Stimulated activated CD4-positive, alpha-beta T cell treated with anti-CD3 and anti-CD28 coated beads, Interleukin-15, amount 100 ng/mL, for 24 hours (primary cell): Measurements from ENCODE around the gene CSN2.
"Not testable (repeated sequence)": the region's sequence is repeated elsewhere in the genome, so short reads cannot be mapped to it uniquely, and the experiment has no call there.

ENCODE experiments used
- DNase-seq: peaks from one replicate; pipeline ENCODE4 v3.0.0-alpha.2; 2020

CSN2 gene

GRCh38 chr4:69965628-69966027 lies at the start of gene CSN2:
Gene CSN2, minus strand, starts transcription at chr4:69965728. Its CDS starts 4,733 bp downstream, at chr4:69960995.
- no peak for DNase-seq

GRCh38 chr4:70008771-70009170 lies 43.2 kb upstream of the CSN2 start:
- no peak for DNase-seq

- no peak for DNase-seq
Observed at GRCh38 chr4:70002507-70002906, 37.0 kb upstream of the CSN2 start.

GRCh38 chr4:70000711-70001110 lies 35.2 kb upstream of the CSN2 start:
- no peak for DNase-seq

- no peak for DNase-seq
Observed at GRCh38 chr4:69999420-69999819, 33.9 kb upstream of the CSN2 start.

- DNase-seq, result no peak
Observed at GRCh38 chr4:69995526-69996016, 30.0 kb upstream of the CSN2 start, which contains the start of gene STATH. Gene STATH, plus strand, starts transcription at chr4:69995966. Its CDS starts 2,472 bp downstream, at chr4:69998438.

- no peak for DNase-seq
Observed at GRCh38 chr4:69994782-69995181, 29.3 kb upstream of the CSN2 start.

- DNase-seq, result no peak
Observed at GRCh38 chr4:69991016-69991415, 25.5 kb upstream of the CSN2 start.

- DNase-seq, result no peak
Observed at GRCh38 chr4:69986663-69987062, 21.1 kb upstream of the CSN2 start.

- DNase-seq, result no peak
Observed at GRCh38 chr4:69984030-69984443, 18.5 kb upstream of the CSN2 start.

GRCh38 chr4:69977582-69977981 lies 12.1 kb upstream of the CSN2 start:
- no peak for DNase-seq

- no peak for DNase-seq
Observed at GRCh38 chr4:69974631-69975030, 9.1 kb upstream of the CSN2 start.

GRCh38 chr4:69970071-69970470 lies 4.5 kb upstream of the CSN2 start:
- no peak for DNase-seq

GRCh38 chr4:69957209-69957608 lies 8.3 kb downstream of the CSN2 start:
- no peak for DNase-seq

GRCh38 chr4:69951602-69952001 lies 13.9 kb downstream of the CSN2 start:
- no peak for DNase-seq

- no peak for DNase-seq
Observed at GRCh38 chr4:69936566-69936965, 29.0 kb downstream of the CSN2 start.

- DNase-seq, result no peak
Observed at GRCh38 chr4:69934150-69934549, 31.4 kb downstream of the CSN2 start.

GRCh38 chr4:69930768-69931167 lies 34.8 kb downstream of the CSN2 start, which contains the start of gene CSN1S1:
Gene CSN1S1, plus strand, starts transcription at chr4:69931068. Its CDS starts 1,488 bp downstream, at chr4:69932556.
- DNase-seq, result no peak

GRCh38 chr4:69923782-69924410 lies 41.6 kb downstream of the CSN2 start:
- not testable (repeated sequence) for DNase-seq

- no peak for DNase-seq
Observed at GRCh38 chr4:69920874-69921273, 44.7 kb downstream of the CSN2 start.

- no peak for DNase-seq
Observed at GRCh38 chr4:69910016-69910782, 55.3 kb downstream of the CSN2 start.

- no peak for DNase-seq
Observed at GRCh38 chr4:69909195-69909594, 56.3 kb downstream of the CSN2 start.

GRCh38 chr4:69907151-69907550 lies 58.4 kb downstream of the CSN2 start:
- DNase-seq, result no peak
